HG02610 (cell line): ENCODE measurements around the gene CENPT.

Experiments
- ATAC-seq: cut with Tn5 transposase; IDR thresholded peaks from one replicate; pipeline ENCODE4 v1.9.1; 2021; ENCODE audit warnings: mild to moderate bottlenecking, moderate library complexity; ENCODE audit not compliant: unreplicated experiment

Gene CENPT

GRCh38 chr16:67820608-67821259 lies 26.8 kb downstream of the CENPT start:
- ATAC-seq, result no peak

DNA sequence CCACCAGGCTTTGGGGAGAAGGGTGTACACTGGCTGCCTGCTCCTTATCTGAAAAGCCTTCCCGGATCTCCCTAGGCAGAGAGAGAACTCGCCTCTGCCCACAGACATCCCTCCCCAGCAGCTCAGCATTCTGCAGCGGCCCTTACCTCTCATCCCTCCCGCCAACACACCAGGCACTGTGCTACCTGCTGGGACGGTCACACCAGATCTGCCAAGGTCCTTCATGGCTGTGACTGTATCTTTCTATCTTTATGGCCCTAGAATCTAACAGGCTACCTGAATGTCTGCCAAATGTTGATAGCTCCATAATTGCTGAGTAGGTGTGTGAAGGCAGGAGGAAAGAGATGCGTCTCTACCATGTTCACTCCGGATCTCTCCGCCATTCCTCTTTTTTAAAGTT lies 32.9 kb downstream of the CENPT start:
- no peak for ATAC-seq

DNA sequence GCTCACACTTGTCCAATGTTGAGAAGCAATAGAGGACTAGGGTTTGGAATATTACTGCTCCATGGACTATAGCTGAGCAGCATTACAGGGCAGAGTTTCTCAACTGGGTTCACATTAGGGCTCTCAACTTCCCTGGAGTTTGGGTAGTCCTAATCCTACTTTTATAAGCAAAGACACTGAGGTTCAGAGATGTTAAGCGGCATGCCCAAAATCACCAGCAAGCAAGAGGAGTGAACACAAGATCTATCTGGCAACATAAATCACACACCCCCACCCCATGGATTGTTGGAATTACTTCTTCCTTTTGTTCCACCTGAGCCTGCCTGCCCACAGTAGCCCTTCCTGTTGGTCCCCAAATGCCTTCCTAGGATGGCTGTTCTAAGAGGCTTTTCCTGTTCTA lies 35.6 kb downstream of the CENPT start:
- no peak for ATAC-seq

DNA sequence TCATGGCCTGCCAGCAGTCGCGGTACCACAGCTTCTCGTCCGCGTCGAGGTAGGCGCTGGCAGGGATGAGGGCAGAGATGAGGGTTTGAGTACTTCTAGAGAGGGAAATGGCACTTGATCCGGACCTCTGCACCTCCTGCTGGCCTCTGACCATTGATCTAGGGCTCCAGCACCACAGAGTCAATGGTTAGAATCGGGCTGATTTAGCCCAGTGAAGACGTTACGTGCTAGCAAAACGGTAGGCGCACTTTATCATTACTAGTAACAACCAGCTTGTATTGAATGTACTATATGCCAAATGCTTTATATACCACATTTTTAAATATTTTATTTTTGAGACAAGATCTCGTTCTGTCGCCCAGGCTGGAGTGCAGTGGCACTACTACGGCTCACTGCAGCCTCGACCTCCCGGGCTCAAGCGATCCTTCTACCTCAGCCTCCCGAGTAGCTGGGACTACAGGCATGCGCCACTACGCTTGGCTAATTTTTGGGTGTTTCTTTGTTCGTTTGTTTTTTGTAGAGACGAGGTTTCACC lies 40.3 kb downstream of the CENPT start:
- ATAC-seq, result no peak

GRCh38 chr16:67806428-67807147 lies 40.9 kb downstream of the CENPT start, which contains the start of the genes RANBP10 and TSNAXIP1:
RANBP10 (minus strand) TSS chr16:67806560; CDS start chr16:67806536, 24 bp downstream.
TSNAXIP1 (plus strand) TSS chr16:67806889; CDS start chr16:67807150, 261 bp downstream.
- peak; percentile 89 for ATAC-seq

- ATAC-seq, result no peak
Measured at GRCh38 chr16:67805718-67806427, 41.6 kb downstream of the CENPT start.

GRCh38 chr16:67804853-67805542 lies 42.5 kb downstream of the CENPT start:
- ATAC-seq, result no peak

GRCh38 chr16:67803894-67804293 lies 43.6 kb downstream of the CENPT start:
- ATAC-seq, result no peak

DNA sequence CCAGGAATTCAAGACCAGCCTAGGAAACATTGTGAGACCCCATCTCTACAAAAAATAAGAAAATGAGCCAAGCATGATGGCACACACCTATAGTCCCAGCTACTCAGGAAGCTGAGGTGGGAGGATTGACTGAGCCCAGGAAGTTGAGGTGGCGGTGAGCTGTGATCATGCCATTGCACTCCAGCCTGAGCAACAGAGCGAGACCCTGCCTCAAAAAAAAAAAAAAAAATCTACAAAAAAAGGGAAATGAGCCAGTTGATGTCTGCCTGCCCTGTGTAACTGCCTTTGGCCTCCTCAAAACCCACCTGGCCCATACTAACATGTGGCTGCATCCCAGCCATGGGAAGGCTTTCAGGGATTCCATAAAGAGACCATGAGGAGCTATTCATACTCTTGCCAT lies 45.6 kb downstream of the CENPT start:
- ATAC-seq, result no peak

DNA sequence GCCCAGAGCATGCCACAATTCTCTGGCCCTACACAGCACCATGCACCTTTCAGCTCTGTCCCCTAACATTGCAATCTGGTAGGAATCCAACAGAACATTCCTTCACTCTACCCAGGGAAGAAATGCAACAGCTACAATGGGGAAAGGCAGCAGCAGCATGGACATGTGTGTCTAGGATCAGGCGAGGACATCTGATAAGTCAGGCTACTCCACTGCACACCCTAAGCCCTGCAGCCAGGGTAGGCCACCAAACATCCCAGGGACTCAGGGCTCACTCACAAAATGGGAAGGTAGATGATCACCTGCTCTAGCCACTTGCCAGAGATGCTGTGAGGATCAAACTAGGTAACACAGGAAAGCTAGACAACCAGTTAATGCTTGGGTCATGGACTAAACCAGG lies 46.3 kb downstream of the CENPT start:
- no peak for ATAC-seq

DNA sequence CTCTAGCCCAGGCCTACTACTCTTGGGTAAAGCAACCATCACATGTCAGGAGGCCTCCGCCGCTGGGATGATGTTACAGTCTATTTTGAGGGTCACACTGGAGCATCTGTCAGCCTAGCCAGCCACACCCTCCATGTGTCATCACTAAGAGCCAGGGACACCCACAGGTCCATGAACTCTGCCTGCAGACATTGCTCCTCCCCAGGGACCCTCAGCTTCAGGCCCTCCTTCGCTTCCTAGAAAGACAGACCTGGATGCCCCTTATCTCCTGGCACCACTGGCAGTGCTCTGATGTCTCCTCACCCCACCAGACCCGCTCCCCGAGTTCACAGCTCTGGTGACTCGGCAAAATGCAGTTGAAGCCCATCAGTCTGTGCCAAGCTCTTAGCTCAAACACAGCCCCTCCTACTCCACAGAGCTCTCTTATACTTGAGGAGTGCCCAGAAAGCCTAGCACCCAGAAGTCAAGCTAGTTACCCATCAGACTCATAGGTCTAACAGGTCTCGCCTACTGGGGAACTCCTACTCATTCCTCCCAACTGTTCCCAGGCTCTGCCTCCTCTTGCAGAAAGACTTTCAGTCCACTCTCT lies 47.1 kb downstream of the CENPT start:
- ATAC-seq, result no peak

- no peak for ATAC-seq
Measured at GRCh38 chr16:67796099-67796718, 51.3 kb downstream of the CENPT start.

- ATAC-seq, result no peak
Measured at GRCh38 chr16:67790071-67790470, 57.4 kb downstream of the CENPT start.

DNA sequence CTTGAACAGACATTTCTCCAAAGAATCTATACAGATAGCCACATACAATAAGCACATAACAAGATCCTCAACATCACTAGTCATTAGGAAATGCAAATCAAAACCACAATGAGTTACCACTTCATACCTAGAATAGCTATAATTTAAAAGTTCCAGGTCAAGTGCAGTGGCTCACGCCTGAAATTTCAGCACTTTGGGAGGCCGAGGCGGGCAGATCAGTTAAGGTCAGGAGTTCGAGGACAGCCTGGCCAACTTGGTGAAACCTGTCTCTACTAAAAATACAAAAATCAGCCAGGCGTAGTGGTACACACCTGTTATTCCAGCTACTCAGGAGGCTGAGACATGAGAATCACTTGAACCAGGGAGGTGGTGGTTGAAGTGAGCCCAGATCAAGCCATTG lies 61.0 kb downstream of the CENPT start:
- peak; percentile 49 for ATAC-seq

DNA sequence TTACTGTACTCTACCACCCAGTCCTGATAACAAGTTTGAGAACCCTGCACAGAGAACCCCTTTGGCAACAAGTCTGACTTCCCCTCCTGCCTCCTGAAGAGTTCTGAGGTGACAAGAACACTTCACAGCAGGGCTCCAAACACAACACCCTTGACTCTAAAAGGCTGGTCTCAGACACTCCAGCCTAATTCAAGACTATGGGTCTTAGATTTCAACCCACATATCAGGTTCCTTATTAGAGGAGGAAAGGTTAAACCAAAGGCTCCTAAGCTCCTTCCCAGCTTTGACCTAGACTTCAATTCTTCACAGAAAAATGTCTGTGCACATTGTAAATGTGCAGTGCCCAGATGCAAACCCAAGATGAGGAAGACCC lies 64.2 kb downstream of the CENPT start:
- no peak for ATAC-seq

GRCh38 chr16:67782567-67783352 lies 64.7 kb downstream of the CENPT start:
- ATAC-seq, result no peak

- ATAC-seq, result no peak
Measured at GRCh38 chr16:67781565-67781921, 66.0 kb downstream of the CENPT start.

- no peak for ATAC-seq
Measured at GRCh38 chr16:67780847-67781564, 66.5 kb downstream of the CENPT start.
